SU-DHL-6 (cell line): ENCODE data around the gene PRPF39.

Source experiments
- H2AFZ ChIP-seq: fragments of 200-600 bp; sonication (generic); 2 replicates; pipeline ENCODE4 v1.6.1; 2014; ENCODE audit warnings: low read depth, mild to moderate bottlenecking, moderate library complexity, mixed read lengths, antibody characterized with exemption, low read length; ENCODE audit not compliant: severe bottlenecking
- H3F3A ChIP-seq: fragments of 200-600 bp; shearing (Covaris generic); 2 replicates; pipeline ENCODE4 v1.6.0; 2016; ENCODE audit warnings: antibody characterized with exemption, mild to moderate bottlenecking; ENCODE audit not compliant: insufficient read depth
- H3K27ac ChIP-seq: fragments of 200-600 bp; sonication (generic); 2 replicates; pipeline ENCODE4 v1.5.1; 2016; ENCODE audit warnings: low read depth, mild to moderate bottlenecking, low read length, moderate library complexity, mixed read lengths
- H3K27me3 ChIP-seq: fragments of 200-600 bp; sonication (generic), shearing (Covaris generic); 2 replicates; pipeline ENCODE4 v1.6.0; 2014; ENCODE audit warnings: mild to moderate bottlenecking, low read length
- H3K36me3 ChIP-seq: fragments of 200-600 bp; sonication (generic); 2 replicates; pipeline ENCODE4 v1.6.1; 2014; ENCODE audit warnings: mild to moderate bottlenecking, low read length, mixed read lengths
- H3K4me2 ChIP-seq: fragments of 300-600, 200-600 bp; shearing (Covaris generic), sonication (generic); 2 replicates; pipeline ENCODE4 v1.6.0; 2014; ENCODE audit warnings: low read length, low read depth, mild to moderate bottlenecking; ENCODE audit not compliant: poor library complexity, severe bottlenecking
- H3K4me3 ChIP-seq: fragments of 200-600 bp; sonication (generic); 2 replicates; pipeline ENCODE4 v1.5.1; 2014; ENCODE audit warnings: antibody characterized with exemption, low read length, mild to moderate bottlenecking, mixed read lengths; ENCODE audit not compliant: insufficient read depth, poor library complexity, severe bottlenecking
- H3K79me2 ChIP-seq: fragments of 200-600 bp; sonication (generic); 2 replicates; pipeline ENCODE4 v1.6.1; 2014; ENCODE audit warnings: mild to moderate bottlenecking, low read length, moderate library complexity; ENCODE audit not compliant: insufficient read depth
- H3K9ac ChIP-seq: fragments of 200-600 bp; sonication (generic); 2 replicates; pipeline ENCODE4 v1.7.0; 2014; ENCODE audit warnings: mild to moderate bottlenecking, low read length
- H3K9me2 ChIP-seq: fragments of 200-600 bp; sonication (generic); replicated peaks from 2 replicates; pipeline ENCODE4 v1.6.1; 2014; ENCODE audit warnings: low read length; ENCODE audit not compliant: insufficient read depth
- H3K9me3 ChIP-seq: fragments of 200-600 bp; sonication (generic); 2 replicates; pipeline ENCODE4 v1.6.1; 2014; ENCODE audit warnings: low read length, mixed read lengths; ENCODE audit not compliant: insufficient read depth
- H4K20me1 ChIP-seq: fragments of 200-600 bp; sonication (generic); 2 replicates; pipeline ENCODE4 v1.6.1; 2014; ENCODE audit warnings: low read depth, mild to moderate bottlenecking, antibody characterized with exemption, low read length, moderate library complexity, mixed read lengths
- EZH2phosphoT487 ChIP-seq: fragments of 200-600 bp; sonication (generic), shearing (Covaris generic); conservative IDR thresholded peaks from 2 replicates; pipeline ENCODE4 v1.6.1; 2018; ENCODE audit warnings: mild to moderate bottlenecking, antibody characterized with exemption, low read length, moderate library complexity, mixed read lengths
- TF ChIP-seq, protein P1 (sequence below): fragments of 200-600 bp; sonication (generic); IDR thresholded peaks from one replicate; pipeline ENCODE4 v1.5.1; 2017; ENCODE audit warnings: antibody characterized with exemption, mild to moderate bottlenecking, low read length, moderate library complexity; ENCODE audit not compliant: insufficient read depth, poor library complexity, severe bottlenecking

Gene PRPF39

DNA sequence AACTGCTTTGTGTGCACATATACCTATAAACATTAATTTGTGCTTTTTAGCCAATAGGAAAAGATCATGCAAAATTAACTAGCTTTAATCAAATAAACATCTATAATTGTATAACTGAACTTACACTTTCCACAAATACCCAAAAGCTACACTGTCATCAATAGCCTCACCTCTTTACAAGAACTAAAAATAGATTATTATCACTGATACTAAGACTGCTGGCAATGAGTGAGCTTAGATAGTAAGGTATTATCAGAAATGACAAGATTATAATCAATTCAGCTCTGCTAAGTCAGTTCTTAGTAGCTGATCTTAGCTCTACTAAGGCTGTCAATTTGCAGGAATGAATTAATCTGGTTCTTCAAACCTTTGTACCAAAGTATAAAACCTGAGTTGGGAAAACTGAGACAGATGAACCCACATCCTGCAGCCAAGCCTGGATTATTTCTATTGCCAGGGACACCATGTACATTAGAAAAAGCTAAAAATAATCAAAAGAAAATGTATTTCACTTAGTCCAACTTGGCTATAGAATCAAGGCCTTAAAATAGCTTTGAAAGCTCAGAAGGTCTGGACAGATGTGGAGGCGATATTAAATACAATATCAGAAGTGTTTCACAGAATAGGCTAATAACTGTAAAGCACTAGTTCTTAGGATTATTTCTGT, 45.2 kb downstream of the PRPF39 start:
- Histone ChIP-seq H3K27ac (no peak overlapping the region), H3K4me2 (no peak overlapping the region), H3K4me3 (no peak overlapping the region), H3K79me2 (peaks cover 23% of the 10 kb centered on the region), H2AFZ (no peak overlapping the region), H3K9me2 (no peaks in the 10 kb centered on the region), H3K9ac (no peak overlapping the region), H3K9me3 (no peaks in the 10 kb centered on the region), H3K27me3 (no peaks in the 10 kb centered on the region), H3F3A (peaks cover 13% of the 10 kb centered on the region; the same call in 1 of the 2 replicates), H3K36me3 (peaks cover 14% of the 10 kb centered on the region; the same call in 1 of the 2 replicates), H4K20me1 (no peaks in the 10 kb centered on the region)
- TF ChIP-seq EZH2phosphoT487, result no peak
- TF ChIP-seq, protein P1, sequence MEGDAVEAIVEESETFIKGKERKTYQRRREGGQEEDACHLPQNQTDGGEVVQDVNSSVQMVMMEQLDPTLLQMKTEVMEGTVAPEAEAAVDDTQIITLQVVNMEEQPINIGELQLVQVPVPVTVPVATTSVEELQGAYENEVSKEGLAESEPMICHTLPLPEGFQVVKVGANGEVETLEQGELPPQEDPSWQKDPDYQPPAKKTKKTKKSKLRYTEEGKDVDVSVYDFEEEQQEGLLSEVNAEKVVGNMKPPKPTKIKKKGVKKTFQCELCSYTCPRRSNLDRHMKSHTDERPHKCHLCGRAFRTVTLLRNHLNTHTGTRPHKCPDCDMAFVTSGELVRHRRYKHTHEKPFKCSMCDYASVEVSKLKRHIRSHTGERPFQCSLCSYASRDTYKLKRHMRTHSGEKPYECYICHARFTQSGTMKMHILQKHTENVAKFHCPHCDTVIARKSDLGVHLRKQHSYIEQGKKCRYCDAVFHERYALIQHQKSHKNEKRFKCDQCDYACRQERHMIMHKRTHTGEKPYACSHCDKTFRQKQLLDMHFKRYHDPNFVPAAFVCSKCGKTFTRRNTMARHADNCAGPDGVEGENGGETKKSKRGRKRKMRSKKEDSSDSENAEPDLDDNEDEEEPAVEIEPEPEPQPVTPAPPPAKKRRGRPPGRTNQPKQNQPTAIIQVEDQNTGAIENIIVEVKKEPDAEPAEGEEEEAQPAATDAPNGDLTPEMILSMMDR, result no peak

DNA sequence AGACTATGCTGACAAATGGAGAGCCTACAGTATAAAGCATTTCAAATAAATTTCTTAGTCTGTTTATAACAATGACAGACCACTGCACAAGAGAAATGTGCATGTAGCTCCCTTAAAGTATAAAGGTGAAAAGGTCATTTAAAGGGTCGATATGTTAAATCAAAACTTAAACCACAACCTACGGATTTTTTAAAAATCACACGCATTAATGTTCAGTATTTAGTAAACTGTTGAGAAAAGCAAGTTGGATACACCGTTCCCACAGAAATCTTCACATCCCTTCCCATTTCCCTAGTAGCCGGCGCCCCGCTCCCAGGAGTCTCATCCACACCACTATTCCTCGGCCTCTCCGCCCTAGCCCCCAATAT, 49.8 kb downstream of the PRPF39 start:
- Histone ChIP-seq H3K9me2 (no peaks in the 10 kb centered on the region), H3K79me2 (peaks cover 53% of the 10 kb centered on the region), H3K27me3 (no peaks in the 10 kb centered on the region), H3K9ac (peak overlapping the region; percentile 71), H2AFZ (peak overlapping the region; percentile 70), H3K4me3 (peak overlapping the region; percentile 77), H3K27ac (peak overlapping the region; percentile 56), H4K20me1 (0 out of 2 replicates have a peak, but pooled peaks cover 4% of the 10 kb centered on the region), H3F3A (peaks cover 19% of the 10 kb centered on the region), H3K36me3 (peaks cover 10% of the 10 kb centered on the region; the same call in 1 of the 2 replicates), H3K4me2 (peak overlapping the region; percentile 72), H3K9me3 (no peaks in the 10 kb centered on the region)
- TF ChIP-seq, protein P1, result no peak
- TF ChIP-seq EZH2phosphoT487, result no peak

DNA sequence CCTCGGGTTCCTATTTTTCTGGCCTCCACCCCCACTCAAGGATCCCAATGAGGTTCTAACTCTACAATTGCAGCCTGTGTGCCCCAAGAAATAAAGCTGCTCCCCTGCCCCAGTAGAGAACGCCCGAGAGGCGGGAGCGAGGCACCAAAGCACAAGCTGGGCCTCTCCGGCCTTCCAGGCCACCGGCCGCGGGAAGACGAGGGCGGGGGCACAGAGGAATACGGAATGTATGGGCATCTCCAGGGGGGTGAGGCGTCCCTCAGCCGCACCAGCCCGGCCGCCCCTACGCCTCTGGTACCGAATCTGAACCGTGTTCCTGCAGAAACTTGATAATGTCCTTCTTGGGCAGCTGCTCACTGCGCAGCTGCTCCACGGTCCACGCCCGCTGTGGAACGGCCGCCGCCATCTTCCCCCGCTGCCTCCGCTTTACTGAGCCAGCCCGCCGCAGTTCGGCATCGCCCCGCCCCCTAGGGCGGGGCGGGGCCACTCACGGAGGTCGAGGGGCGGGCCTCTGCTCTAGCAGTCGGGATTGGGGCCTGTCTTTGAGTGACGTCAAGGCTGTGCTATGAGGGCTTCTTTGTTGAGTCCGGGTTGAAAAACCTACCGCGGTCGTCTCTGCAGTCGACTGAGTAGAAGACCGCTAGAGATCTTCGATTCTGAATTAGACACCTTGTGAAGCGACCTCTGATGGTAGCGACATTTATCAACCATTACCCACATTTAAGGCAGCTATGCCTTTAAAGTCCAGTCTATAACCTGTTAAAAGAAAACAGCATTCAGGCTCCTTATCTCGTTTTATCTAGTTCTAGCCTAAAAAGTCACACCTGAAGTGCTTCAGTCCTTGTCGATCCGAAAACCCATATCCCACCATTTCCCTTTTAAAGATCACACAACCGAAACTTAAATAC, 50.4 kb downstream of the PRPF39 start, which contains the start of gene FKBP3:
Gene FKBP3 (minus strand): TSS at position 431 of the 908 bp plus-strand sequence. CDS start 25 bp downstream, at position 406.
- no peaks in the 10 kb centered on the region for H3K9me2 ChIP-seq

More for the DNA sequence above, 50.4 kb downstream of the PRPF39 start, which contains the start of gene FKBP3:
- H2AFZ ChIP-seq, result peak within 1 kb of the TSS; percentile 93
- H3K36me3 ChIP-seq, result peaks cover 6% of the 10 kb centered on the region; the same call in 1 of the 2 replicates
- peak within 1 kb of the TSS; percentile 71 for H3K9ac ChIP-seq
- no peaks in the 10 kb centered on the region for H3K9me3 ChIP-seq
- TF ChIP-seq, protein P1, result peak; percentile 25
- TF ChIP-seq EZH2phosphoT487, result no peak
- H3K27me3 ChIP-seq, result no peaks in the 10 kb centered on the region
- peaks cover 18% of the 10 kb centered on the region for H3F3A ChIP-seq
- peak within 1 kb of the TSS; percentile 77 for H3K4me3 ChIP-seq
- peak within 1 kb of the TSS; percentile 82 for H3K27ac ChIP-seq
- peaks cover 59% of the 10 kb centered on the region for H3K79me2 ChIP-seq
- H4K20me1 ChIP-seq, result 0 out of 2 replicates have a peak, but pooled peaks cover 4% of the 10 kb centered on the region
- peak within 1 kb of the TSS; percentile 99 for H3K4me2 ChIP-seq
